ENCODE data around the gene ZNF776.
A peak's percentile ranks its signal among the peaks of the same experiment; 100 is the strongest.

Gene ZNF776

DNA sequence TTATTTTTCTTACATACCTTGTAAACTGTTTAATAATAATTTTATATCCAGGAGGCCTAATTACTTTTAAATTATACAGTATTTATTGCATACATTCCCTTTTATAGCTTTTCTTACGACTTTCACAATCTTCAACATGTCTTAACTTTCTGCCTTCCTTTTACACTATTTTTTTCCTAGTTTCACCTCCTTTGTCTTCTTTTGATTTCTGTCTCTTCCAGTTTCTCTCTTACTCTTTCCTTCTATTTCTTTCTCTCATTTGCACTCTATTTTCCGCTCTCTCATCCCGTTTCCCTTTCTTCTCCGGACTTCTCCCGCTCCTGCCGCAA lies 56.6 kb downstream of the ZNF776 start:
- no peaks in the 10 kb centered on the region for H3K27me3 ChIP-seq (ENCODE audit: control insufficient read depth, insufficient read depth, low read length)
- no peak for DNase-seq (ENCODE audit: low read depth, low spot score)
- H3K4me3 ChIP-seq (ENCODE audit: low read length): peak overlapping the region; percentile 36; the same call in 1 of the 2 replicates
- no peaks in the 10 kb centered on the region for H3K9me3 ChIP-seq (ENCODE audit: control insufficient read depth, insufficient read depth, low read length)
- H3K36me3 ChIP-seq (ENCODE audit: control insufficient read depth, insufficient read depth, low read length): peaks cover 5% of the 10 kb centered on the region; the same call in 1 of the 2 replicates
- peaks cover 6% of the 10 kb centered on the region; the same call in 1 of the 2 replicates for H3K4me1 ChIP-seq (ENCODE audit: control insufficient read depth, insufficient read depth, low read length)
- no CpG with 5 or more reads among the region's 6 CpGs for WGBS (ENCODE audit: insufficient coverage, insufficient read length)
- H3K27ac ChIP-seq (ENCODE audit: low read length): no peak overlapping the region

DNA sequence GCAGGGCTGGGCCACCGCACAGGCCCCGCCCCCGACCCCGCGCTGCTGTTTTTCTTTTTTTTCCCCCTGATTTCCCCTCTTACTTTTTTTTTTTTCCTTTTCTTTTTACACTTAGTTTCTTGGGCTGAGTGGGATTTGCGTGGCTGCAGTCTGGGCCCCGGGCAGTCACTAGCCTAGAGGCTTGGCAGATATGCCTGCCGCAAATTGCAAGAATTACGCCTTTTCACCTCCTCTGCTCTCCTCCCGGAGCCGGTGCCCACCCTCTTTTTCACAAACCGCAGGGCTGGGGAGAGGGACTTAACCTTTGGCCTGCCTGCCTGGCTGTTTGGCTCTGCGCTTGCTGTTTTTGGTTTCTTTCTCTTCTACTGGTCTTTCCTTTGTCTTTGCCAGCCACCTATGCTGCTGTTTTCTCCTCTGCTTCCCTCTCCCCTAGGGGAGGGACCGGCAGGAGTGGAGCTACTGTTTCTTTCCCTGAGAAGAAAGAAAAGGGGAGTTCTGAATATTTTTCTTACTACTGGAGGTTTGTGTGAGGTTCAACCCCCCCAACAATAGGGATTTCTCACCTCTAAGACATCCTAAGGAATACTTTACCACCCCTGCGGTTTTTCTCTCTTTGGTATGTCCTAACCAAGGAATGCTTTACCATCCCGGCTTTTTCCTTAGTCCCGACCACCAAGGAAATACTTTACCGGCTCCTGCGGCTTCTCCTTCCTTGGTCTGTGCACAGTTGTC lies 57.1 kb downstream of the ZNF776 start:
- Histone ChIP-seq H3K27ac (ENCODE audit: low read length) (peak overlapping the region; percentile 78), H3K4me3 (ENCODE audit: low read length) (peak overlapping the region; percentile 36; the same call in 1 of the 2 replicates), H3K36me3 (ENCODE audit: control insufficient read depth, insufficient read depth, low read length) (peaks cover 9% of the 10 kb centered on the region; the same call in 1 of the 2 replicates), H3K27me3 (ENCODE audit: control insufficient read depth, insufficient read depth, low read length) (no peaks in the 10 kb centered on the region), H3K4me1 (ENCODE audit: control insufficient read depth, insufficient read depth, low read length) (peaks cover 6% of the 10 kb centered on the region; the same call in 1 of the 2 replicates), H3K9me3 (ENCODE audit: control insufficient read depth, insufficient read depth, low read length) (no peaks in the 10 kb centered on the region)
- no CpG with 5 or more reads among the region's 19 CpGs for WGBS (ENCODE audit: insufficient coverage, insufficient read length)
- DNase-seq (ENCODE audit: low read depth, low spot score): peak; percentile 43

DNA sequence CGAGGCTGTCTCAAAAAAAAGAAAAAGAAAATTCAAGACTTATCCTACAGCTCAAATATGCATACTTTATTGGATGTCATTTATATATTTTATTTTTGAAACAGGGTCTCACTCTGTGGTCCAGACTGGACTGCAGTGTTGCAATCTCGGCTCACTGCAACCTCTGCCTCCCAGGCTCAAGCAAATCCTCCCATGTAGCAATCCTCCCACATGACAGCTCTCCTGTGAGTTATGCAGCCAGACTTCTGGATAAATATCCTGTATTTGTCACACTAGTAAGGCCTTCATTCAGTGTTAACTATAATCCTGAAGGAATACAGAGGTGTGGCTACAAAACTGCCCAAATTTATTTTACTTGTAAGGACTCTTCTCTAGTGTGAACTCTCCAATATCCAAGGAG lies 60.9 kb downstream of the ZNF776 start:
- Histone ChIP-seq H3K4me1 (ENCODE audit: control insufficient read depth, insufficient read depth, low read length) (no peaks in the 10 kb centered on the region), H3K27ac (ENCODE audit: low read length) (no peak overlapping the region), H3K36me3 (ENCODE audit: control insufficient read depth, insufficient read depth, low read length) (peaks cover 9% of the 10 kb centered on the region; the same call in 1 of the 2 replicates), H3K4me3 (ENCODE audit: low read length) (no peak overlapping the region), H3K27me3 (ENCODE audit: control insufficient read depth, insufficient read depth, low read length) (no peaks in the 10 kb centered on the region), H3K9me3 (ENCODE audit: control insufficient read depth, insufficient read depth, low read length) (no peaks in the 10 kb centered on the region)
- DNase-seq (ENCODE audit: low read depth, low spot score): no peak
- no CpG with 5 or more reads among the region's 2 CpGs for WGBS (ENCODE audit: insufficient coverage, insufficient read length)
